Measurements from ENCODE around the gene IFI27L2. TPM values are rescaled to one million over a fixed set of nuclear protein-coding genes. Genes with fewer than 3 reads are reported as not detected.

IFI27L2 gene
- total and polyA plus RNA-seq, 8 donors = 4.9 to 133 (median 43.3) TPM

DNA sequence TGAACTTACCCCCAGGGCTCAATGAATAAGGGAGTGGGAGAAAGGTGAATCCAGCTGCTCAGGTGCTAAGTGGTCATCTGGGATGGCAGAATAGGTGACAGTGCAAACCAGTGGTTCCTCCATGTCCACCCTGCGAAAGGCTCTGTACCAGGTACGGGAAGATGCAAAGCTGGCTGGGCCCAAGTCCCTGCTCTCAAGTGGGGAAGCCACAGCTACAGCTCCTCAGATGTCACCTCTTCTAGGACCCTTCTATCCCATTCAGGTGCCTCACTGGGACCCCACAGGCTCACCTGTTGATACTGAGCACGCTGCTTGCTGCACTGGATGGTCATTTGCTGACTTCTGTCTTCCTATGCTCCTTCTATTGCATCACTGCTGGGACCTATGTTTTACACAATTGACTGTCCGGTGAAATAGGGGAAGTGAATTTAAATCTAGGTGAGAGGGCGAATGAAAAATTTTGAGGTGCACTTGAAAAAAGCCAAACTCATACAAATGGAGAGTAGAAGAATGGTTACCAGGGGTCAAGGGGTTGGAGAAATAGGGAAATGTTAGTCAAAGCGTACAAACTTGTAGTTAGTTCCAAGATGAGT, 24.4 kb upstream of the IFI27L2 start:
- no peak overlapping the region for H3K27ac ChIP-seq
- no peak for DNase-seq
- 79 to 92% (median 84%) methylated on average over 6 of the region's 6 CpGs for WGBS, 5 donors
- H3K36me3 ChIP-seq = no peaks in the 10 kb centered on the region
- intact Hi-C loops (cut with DNase I; ENCODE audit: low total_unique reads) = no loop called here
- peaks cover 0 to 20% (median 9%) of the 10 kb centered on the region in 3 donors for H3K27me3 ChIP-seq
- H3K9me3 ChIP-seq = no peaks in the 10 kb centered on the region
- TF ChIP-seq POLR2A (IDR thresholded peaks at IDR 0.05) = no peak
- TF ChIP-seq, protein P1, sequence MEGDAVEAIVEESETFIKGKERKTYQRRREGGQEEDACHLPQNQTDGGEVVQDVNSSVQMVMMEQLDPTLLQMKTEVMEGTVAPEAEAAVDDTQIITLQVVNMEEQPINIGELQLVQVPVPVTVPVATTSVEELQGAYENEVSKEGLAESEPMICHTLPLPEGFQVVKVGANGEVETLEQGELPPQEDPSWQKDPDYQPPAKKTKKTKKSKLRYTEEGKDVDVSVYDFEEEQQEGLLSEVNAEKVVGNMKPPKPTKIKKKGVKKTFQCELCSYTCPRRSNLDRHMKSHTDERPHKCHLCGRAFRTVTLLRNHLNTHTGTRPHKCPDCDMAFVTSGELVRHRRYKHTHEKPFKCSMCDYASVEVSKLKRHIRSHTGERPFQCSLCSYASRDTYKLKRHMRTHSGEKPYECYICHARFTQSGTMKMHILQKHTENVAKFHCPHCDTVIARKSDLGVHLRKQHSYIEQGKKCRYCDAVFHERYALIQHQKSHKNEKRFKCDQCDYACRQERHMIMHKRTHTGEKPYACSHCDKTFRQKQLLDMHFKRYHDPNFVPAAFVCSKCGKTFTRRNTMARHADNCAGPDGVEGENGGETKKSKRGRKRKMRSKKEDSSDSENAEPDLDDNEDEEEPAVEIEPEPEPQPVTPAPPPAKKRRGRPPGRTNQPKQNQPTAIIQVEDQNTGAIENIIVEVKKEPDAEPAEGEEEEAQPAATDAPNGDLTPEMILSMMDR (IDR thresholded peaks at IDR 0.05) = no peak
- TF ChIP-seq EP300 (IDR thresholded peaks at IDR 0.05) = no peak
- TF ChIP-seq POLR2AphosphoS5 (IDR thresholded peaks at IDR 0.05) = no peak
- H3K4me3 ChIP-seq = no peak overlapping the region
- no peaks in the 10 kb centered on the region for H3K4me1 ChIP-seq

DNA sequence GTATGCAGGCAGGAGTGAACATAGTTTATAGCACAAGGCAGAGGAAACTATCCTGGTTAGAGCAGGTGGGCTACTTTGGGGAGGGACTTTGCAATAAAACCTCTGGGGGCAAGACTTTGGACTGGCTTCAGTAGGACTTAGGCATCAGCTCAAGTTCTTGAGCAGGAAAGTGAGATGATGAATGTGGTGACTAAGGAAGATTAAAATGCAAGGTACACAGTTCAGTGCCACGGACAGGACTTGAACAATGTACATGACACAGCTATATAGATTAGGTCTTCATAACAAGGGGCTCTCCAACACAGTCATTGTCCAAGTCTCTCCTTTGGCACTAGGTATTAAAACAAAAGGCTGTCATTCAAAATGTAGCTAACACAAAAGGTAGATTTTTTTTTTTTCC, 23.3 kb upstream of the IFI27L2 start:
- intact Hi-C loops (cut with DNase I; ENCODE audit: low total_unique reads) = no loop called here
- Histone ChIP-seq H3K36me3 (no peaks in the 10 kb centered on the region), H3K4me3 (no peak overlapping the region), H3K27ac (no peak overlapping the region), H3K4me1 (no peaks in the 10 kb centered on the region), H3K27me3 (peaks cover 0 to 20% (median 9%) of the 10 kb centered on the region in 3 donors), H3K9me3 (no peaks in the 10 kb centered on the region)
- no peak for TF ChIP-seq POLR2A (IDR thresholded peaks at IDR 0.05)
- DNase-seq = no peak
- WGBS, 5 donors = 53 to 84% (median 83%) methylated on average over 1 of the region's 1 CpG

DNA sequence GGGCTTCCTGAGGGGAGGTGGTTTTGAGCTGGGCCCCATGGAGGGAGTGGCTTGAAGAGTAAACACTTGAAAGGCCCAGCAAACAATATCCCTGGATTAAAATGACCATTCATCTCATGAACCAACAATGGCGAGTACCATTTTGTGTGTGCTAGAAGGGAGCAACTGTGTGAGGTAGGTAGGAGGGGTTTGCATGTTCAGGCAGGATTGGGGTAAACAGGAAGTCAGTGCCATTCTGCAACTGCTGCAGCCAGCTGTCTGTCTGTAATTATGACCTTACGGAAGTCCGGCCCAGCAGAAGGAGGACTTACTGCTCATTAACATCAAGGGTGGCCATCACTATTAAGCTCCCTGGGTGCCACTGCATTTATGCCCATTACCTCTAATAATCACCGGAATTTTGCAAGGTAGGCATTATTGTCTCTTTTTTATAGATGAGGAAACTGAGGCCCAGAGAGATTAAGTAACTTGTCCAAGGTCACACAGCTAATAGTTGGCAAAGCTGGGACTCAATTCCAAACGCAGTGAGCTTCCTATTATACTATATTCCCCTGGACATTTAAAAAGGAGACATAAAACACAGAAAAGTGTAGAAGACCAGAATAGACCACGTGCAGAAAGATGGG, 16.6 kb upstream of the IFI27L2 start:
- WGBS, 5 donors = 64 to 84% (median 75%) methylated on average over 6 of the region's 6 CpGs
- Histone ChIP-seq H3K36me3 (no peaks in the 10 kb centered on the region), H3K27me3 (no peaks in the 10 kb centered on the region), H3K4me3 (no peak overlapping the region), H3K4me1 (no peaks in the 10 kb centered on the region), H3K9me3 (no peaks in the 10 kb centered on the region), H3K27ac (no peak overlapping the region)
- DNase-seq = no peak
- TF ChIP-seq, protein P1 (IDR thresholded peaks at IDR 0.05) = no peak
- TF ChIP-seq EP300 (IDR thresholded peaks at IDR 0.05) (no peak), POLR2A (IDR thresholded peaks at IDR 0.05) (no peak), POLR2AphosphoS5 (IDR thresholded peaks at IDR 0.05) (no peak)
- intact Hi-C loops (cut with DNase I; ENCODE audit: low total_unique reads) = no loop called here

DNA sequence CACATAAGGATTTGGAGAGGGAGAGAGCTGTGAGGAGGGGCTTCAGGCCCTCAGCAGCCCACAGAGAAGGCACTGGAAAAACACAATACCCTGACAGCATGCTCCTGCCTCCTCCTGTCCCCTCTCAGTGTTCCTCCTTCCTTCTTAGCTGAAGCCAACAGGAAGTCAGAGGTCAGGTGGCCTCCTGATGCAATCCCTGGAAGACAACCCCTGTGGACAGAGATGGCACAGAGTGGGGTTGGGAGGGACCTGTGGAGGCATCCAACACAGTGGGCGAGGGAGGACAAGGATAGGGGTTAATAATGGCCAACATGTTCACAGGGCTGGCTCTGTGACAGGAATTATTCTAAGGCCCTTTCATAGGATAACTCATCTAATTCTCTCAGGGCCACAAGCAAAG, 15.4 kb upstream of the IFI27L2 start:
- intact Hi-C loops (cut with DNase I; ENCODE audit: low total_unique reads) = no loop called here
- TF ChIP-seq, protein P1 (IDR thresholded peaks at IDR 0.05) = no peak
- TF ChIP-seq POLR2AphosphoS5 (IDR thresholded peaks at IDR 0.05) = no peak
- no peak for TF ChIP-seq POLR2A (IDR thresholded peaks at IDR 0.05)
- TF ChIP-seq EP300 (IDR thresholded peaks at IDR 0.05) = no peak
- Histone ChIP-seq H3K4me3 (no peak overlapping the region), H3K9me3 (no peaks in the 10 kb centered on the region), H3K27ac (no peak overlapping the region), H3K27me3 (no peaks in the 10 kb centered on the region), H3K4me1 (no peaks in the 10 kb centered on the region), H3K36me3 (no peaks in the 10 kb centered on the region)
- WGBS, 5 donors = 50 to 82% (median 76%) methylated on average over 1 of the region's 1 CpG
- DNase-seq = no peak

DNA sequence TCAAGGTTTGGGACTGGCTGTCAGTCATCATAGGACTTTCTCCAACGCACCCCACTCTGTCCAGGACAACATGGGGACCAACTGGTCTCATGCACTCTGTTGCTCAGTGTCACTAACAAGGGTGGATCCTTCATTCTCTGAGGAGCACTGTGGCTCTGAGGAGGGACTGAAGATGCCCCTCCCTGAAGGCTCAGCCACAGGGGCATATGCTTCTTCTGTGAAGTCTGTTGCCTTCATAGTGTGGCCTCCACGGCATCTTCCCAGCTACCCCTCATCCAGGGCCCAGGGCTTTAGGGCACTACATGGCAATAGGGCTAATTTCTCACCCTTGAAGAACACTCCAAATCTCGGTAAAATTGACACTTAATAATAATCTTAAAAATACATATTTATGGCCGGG, 14.3 kb upstream of the IFI27L2 start:
- H3K4me3 ChIP-seq = no peak overlapping the region
- no peak overlapping the region for H3K27ac ChIP-seq
- no peaks in the 10 kb centered on the region for H3K4me1 ChIP-seq
- peaks cover 0 to 1% (median 0%) of the 10 kb centered on the region in 3 donors for H3K27me3 ChIP-seq
- H3K9me3 ChIP-seq = no peaks in the 10 kb centered on the region
- no peaks in the 10 kb centered on the region for H3K36me3 ChIP-seq
- intact Hi-C loops (cut with DNase I; ENCODE audit: low total_unique reads) = no loop called here
- WGBS, 5 donors = 90 to 95% (median 94%) methylated on average over 4 of the region's 4 CpGs
- TF ChIP-seq, protein P1 (IDR thresholded peaks at IDR 0.05) = no peak
- TF ChIP-seq EP300 (IDR thresholded peaks at IDR 0.05) (no peak), POLR2AphosphoS5 (IDR thresholded peaks at IDR 0.05) (no peak), POLR2A (IDR thresholded peaks at IDR 0.05) (no peak)
- DNase-seq = no peak

Data from stomach (tissue), 9 donors.